ENCODE measurements around the gene FTSJ3. TPM values are rescaled to one million over a fixed set of nuclear protein-coding genes. Genes with fewer than 3 reads are reported as not detected.

Gene FTSJ3
- total RNA-seq, 1 donor from 2014 or later, result 56.7 TPM

DNA sequence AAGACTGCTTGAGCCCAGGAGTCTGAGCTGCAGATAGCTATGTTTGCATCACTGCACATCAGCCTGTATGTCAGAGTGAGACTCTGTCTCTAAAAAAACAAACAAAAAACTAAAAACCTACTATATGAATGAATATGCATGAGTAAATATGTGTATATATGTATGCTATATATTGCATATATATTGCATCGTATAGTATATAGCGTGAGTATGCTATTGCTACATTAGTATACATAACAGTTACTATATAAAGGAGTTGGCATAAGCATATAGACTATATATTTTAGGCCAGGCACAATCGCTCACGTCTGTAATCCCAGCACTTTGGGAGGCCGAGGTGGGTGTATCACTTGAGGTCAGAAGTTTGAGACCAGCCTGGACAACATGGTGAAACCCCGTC is 37.4 kb downstream of the FTSJ3 start:
- DNase-seq (ENCODE audit: low spot score), result no peak

DNA sequence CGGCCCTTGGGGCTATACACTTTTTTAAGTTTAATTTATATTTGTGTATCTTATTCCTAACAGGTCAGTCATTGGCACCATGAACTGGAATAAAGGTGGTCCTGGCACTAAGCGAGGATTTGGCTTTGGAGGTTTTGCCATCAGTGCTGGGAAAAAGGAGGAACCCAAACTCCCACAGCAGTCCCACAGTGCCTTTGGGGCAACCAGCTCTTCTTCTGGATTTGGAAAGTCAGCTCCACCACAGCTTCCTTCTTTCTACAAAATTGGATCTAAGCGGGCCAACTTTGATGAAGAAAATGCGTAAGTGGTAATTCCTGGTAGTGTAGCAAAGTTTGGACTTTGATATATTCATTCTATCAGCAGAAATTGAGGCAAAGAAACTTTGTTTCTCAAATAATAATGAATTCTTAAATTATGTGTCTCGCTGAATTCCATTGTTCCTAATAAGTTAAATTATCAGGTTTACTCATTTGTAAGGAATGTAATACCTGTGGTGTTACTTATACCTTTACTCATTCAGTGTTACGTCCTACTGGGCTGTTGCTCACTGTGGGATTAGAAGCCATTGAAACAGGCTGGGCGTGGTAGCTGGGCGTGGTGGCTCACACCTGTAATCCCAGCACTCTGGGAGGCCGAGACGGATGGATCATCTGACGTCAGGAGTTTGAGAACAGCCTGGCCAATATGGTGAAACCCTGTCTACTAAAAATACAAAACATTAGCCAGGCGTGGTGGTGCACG is 40.3 kb downstream of the FTSJ3 start:
- DNase-seq (ENCODE audit: low spot score), result no peak

DNA sequence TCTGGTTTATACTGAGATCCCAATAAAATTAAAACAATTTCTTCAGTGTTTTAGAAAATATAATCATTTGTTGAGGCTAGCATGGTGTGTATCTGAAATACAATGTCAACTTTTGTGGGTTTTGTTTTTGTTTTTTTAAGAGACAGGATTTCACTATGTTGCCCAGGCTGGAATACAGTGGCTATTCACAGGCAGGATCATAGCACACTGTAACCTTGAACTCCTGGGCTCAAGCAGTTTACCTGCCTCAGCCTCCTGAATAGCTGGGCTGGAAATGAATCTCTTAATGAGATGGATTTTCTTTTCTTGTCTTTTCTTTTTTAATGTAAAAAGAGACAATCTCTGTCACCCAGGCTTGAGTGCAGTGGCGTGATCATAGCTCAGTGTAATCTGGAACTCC is 41.3 kb downstream of the FTSJ3 start:
- no peak for DNase-seq (ENCODE audit: low spot score)

DNA sequence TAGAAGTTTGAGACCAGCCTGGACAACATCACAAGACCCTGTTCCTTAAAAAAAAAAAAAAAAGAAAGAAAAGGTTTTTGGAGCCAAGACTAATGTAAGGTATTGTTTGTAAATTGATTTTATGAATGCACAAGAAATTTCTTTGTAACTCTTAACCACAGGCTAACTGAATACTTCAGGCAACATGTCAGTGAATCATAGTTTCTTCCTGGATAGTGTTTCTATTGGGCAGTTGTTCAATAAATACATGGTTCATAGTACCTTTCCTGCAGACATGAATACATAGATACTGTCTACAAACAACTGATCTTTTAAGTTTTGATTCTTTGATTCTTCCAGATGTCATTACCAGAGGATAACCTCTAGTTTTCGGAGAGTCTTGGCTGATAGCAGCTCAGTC is 41.9 kb downstream of the FTSJ3 start:
- no peak for DNase-seq (ENCODE audit: low spot score)

DNA sequence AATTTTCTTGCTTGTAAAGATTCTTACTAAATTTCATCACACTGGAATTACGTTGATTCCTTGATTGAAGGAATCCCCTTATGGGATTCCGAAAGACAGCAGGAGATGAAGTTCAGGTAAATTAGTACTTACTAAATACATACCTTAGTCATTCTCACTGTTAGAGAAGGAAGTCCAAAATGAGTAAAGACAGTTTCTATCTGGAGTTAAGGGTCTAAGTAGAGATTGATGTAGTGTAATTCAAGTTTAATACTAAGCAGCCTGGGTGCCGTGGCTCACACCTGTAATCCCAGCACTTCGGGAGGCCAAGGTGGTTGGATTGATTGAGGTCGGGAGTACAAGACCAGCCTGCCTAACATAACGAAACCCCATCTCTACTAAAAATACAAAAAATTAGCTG is 43.9 kb downstream of the FTSJ3 start:
- DNase-seq (ENCODE audit: low spot score), result no peak

DNA sequence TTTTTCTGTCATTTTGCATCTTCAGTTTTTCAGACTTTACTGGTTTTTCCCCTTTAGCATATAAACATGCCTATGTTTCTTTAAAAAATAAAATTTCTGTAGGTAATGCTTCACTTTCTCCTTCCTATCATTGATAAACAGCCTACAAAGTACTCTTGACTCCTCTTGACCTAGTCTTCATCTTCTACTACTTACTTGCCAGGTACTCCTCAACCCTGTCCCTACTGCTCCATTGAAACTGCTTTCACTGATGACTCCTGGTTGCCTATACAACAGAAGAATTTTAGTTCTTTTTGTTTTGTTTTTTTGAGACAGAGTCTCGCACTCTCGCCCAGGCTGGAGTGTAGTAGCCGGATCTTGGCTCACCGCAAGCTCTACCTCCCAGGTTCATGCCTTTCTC is 46.5 kb downstream of the FTSJ3 start:
- no peak for DNase-seq (ENCODE audit: low spot score)

DNA sequence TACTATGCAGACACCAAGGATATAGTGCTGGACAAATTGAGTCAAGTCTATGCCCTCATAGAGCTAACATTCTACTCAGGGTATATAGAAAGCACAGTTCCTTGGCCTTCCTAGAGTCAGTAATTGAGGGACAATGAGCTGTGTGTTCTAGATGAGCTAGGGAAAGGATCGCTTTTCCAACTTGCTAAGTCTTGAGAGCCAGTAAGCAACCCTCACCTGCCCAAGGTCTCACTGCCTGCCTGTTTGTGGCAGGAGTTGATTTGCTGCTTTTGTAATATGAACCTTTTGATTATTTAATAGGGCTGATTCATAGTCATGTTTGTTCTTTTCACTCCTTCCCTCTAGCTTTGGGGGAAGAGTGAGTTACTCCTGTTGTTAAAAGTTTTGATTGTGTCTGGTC is 47.0 kb downstream of the FTSJ3 start:
- DNase-seq (ENCODE audit: low spot score), result no peak

DNA sequence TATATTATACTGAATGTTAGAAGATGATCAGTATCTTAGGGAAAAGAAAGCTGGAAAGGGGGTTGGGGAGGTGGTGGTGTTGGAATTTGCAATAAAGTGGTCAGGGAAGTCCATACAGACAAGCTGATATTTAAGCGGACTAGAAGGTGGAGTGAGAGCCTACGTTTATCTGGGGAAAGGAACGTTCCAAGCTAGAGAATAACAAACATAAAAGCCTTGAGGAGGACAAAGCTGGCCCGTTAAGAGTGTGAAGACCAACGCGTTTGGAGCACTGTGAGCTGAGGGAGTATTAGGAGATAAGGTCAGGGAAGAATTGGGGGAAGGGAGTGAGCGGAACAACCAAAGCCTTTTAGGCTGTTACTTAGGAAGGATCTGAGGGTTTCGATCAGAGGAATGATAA is 52.0 kb downstream of the FTSJ3 start:
- no peak for DNase-seq (ENCODE audit: low spot score)

DNA sequence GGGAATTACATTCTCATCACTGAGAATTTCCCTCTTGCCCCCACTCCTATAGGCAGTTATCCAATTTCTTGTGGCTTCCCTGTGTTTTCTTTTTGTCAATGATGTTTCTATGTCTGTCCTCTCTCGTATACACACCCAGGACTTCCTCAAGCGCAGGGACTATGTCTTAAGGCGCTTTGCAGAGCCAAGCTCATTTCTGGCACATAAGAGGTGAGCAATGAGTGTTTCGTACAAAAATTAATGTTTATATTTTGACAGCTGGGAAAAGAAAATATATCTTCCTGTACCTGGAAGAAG is 52.5 kb downstream of the FTSJ3 start:
- no peak for DNase-seq (ENCODE audit: low spot score)

DNA sequence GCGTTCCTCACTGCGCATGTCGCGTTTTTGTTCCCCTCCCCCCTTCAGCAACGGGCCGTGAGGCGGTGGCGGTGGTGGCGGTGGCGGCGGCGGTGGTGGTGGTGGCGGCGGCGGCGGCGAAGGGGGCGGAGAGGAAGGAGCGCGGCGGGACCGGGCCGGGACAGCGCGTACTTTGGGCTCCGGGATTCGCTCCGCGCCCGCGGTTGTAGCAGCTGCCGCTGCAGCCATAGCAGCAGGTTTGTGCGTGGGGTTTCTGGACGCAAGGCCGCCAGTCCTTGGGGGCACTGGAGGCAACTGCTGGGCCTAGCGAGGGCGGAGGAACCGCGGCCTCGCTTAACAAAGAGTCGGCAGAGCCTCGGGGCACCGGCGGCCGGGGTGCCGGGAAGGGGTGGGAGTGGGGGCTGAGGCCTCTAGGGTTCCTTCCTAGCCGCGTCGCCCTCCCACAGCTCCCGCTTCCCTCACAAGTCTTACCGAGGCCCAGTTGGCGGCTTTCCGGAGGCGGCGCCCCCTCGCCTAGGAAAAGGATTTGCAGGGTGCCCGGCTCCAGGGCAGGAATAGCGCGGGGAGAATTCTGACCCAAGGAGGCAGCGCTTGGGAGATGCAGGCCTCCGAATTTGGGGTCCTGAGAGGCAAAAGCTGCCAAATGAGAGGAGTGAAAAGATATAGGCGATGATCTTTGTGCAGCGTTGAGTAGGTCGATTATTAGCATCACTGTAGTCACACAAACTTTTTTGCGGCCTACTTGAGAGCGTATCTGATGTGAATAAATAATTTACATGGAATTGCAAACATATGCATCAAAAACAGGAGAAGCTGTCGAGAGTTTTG is 53.1 kb downstream of the FTSJ3 start, which contains the start of gene DDX42:
TSS of gene DDX42 (plus strand) at position 30 of the 828 bp plus-strand sequence. CDS start 12,880 bp downstream, outside the sequence.
- DNase-seq (ENCODE audit: low spot score), result peak; percentile 93

DNA sequence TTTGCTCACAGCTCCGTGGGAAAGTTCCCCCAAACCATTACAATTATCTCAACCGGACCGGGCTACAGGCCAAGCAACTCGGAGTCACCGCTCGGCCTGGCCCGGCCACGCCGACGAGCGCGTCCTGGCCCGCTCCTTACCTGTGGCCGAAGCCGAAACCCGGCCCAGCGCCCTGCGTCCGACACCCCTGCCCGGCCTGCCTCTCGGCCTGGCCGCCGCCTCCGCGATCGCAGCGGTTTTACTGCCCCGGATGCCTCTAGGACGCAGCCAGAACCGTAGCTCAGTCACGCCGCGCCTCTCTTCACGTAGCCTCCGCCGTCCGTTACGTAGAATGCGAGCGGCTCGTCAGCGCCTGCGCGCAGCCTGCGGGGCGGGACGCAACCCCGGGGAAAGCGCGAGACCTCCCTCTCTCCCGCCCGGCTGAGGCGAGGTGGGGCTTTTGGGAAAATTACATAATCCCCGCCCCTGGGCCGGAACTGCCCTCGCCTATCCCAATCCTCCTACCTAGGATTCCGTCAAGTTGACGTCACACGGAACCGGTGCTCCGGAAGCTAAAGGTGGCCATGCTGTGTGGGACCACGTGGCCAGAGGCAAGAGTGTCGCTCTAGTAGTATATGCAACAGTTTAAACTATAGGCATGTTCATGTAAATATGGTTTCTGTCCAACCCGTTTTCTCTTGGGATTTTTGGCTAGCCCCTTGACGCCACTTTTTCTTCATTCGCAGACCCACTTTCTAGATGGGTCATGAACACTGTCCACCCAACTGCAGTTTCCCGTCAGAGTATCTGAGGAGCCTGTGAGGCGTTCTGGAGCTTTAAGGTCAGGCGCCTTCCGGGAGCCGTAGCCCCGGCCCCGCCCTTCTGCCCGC is 54.0 kb downstream of the FTSJ3 start, which contains the start of gene CCDC47:
TSS of gene CCDC47 (minus strand) at position 326 of the 869 bp plus-strand sequence. CDS start 7,422 bp downstream, outside the sequence.
- DNase-seq (ENCODE audit: low spot score), result peak; percentile 99

DNA sequence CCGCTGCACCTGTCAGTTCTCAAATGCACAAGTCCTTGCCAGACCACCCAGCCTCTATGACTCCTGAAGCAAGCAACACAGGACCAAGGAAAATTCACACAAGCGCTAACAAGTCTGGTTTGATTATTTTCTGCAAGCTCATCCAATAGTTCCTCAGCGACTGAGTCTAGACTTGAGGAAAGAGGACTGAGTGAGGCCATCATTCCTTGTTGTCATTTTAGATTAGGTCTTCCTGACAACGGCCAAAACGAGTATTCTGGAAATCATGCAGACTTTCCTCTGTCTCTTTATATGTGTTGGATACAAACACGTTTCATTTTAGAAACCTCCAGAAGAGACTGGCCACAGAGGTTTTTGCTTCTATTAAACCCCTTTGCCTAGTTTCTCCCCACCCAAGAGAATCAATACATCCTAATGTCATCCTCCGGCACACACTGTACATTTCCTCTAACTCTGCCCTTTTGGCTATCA is 54.6 kb downstream of the FTSJ3 start:
- DNase-seq (ENCODE audit: low spot score), result no peak

Other genes with a start within 250 kb of the FTSJ3 start
- gene TACO1, start 226.8 kb downstream of the FTSJ3 start, total RNA-seq, result 17.5 TPM
- gene MAP3K3, start 205.2 kb downstream of the FTSJ3 start, total RNA-seq, result 32.3 TPM
- 13.8 TPM for gene LIMD2, start 127.5 kb downstream of the FTSJ3 start, total RNA-seq
- 58.6 TPM for gene STRADA, start 85.9 kb downstream of the FTSJ3 start, total RNA-seq
- 94.9 TPM for gene CCDC47, start 54.1 kb downstream of the FTSJ3 start, total RNA-seq
- 185 TPM for gene DDX42, start 53.5 kb downstream of the FTSJ3 start, total RNA-seq
- 121 TPM for gene PSMC5, start 232 bp downstream of the FTSJ3 start, total RNA-seq
- 90.6 TPM for gene SMARCD2, start 15.0 kb upstream of the FTSJ3 start, total RNA-seq
- gene CSH2, start 46.0 kb upstream of the FTSJ3 start, total RNA-seq, result not detected
- not detected for gene GH2, start 54.3 kb upstream of the FTSJ3 start, total RNA-seq
- gene CSH1, start 68.9 kb upstream of the FTSJ3 start, total RNA-seq, result not detected
- gene CSHL1, start 83.6 kb upstream of the FTSJ3 start, total RNA-seq, result not detected
- gene GH1, start 91.2 kb upstream of the FTSJ3 start, total RNA-seq, result not detected
- 12.5 TPM for gene CD79B, start 104.7 kb upstream of the FTSJ3 start, total RNA-seq
- 2.2 TPM for gene SCN4A, start 145.3 kb upstream of the FTSJ3 start, total RNA-seq
- gene PRR29, start 170.7 kb upstream of the FTSJ3 start, total RNA-seq, result 3.5 TPM
- 39.0 TPM for gene ICAM2, start 193.0 kb upstream of the FTSJ3 start, total RNA-seq